GM12878 (cell line): Measurements from ENCODE around the gene MPPED1. TPM values are rescaled to one million over a fixed set of nuclear protein-coding genes. Genes with fewer than 3 reads are reported as not detected.

Source experiments
- ATAC-seq: fragments of 200-7000 bp; cut with Tn5 transposase; 3 replicates; pipeline ENCODE4 v1.9.1; 2020; ENCODE audit warnings: mild to moderate bottlenecking, moderate library complexity
- BruUV-seq: library from RNA; stranded (reverse); fragments of 400-500 nt; replicated peaks from 2 replicates; lab custom pipeline; 2021; lab: Mats Ljungman, UMichigan
- CTCF ChIA-PET: fragments of 300-600 bp; sonication (Branson Sonifier 250); formaldehyde crosslinking; extraction: SDS; loops from one replicate; lab custom pipeline; 2021; ENCODE audit warnings: inconsistent platforms; lab: Yijun Ruan, JAX
- POLR2A ChIA-PET: fragments of 350-600 bp; formaldehyde crosslinking; extraction: SDS; loops from one replicate; lab custom pipeline; 2021; ENCODE audit warnings: inconsistent platforms; lab: Charles Lee
- RAD21 ChIA-PET: fragments of 300-600 bp; sonication (Branson Sonifier 250); formaldehyde crosslinking; loops from one replicate; lab custom pipeline; 2023; ENCODE audit warnings: antibody characterized with exemption; ENCODE audit not compliant: unreplicated experiment; lab: Charles Lee
- SMC1A ChIA-PET: fragments of 300-600 bp; sonication (Branson Sonifier 250); formaldehyde crosslinking; loops from one replicate; lab custom pipeline; 2023; ENCODE audit not compliant: unreplicated experiment, uncharacterized antibody; lab: Charles Lee
- DNase-seq: peaks from one replicate; pipeline ENCODE4 v3.0.0-alpha.2; 2011; ENCODE audit warnings: low read depth, low spot score
- FAIRE-seq: peaks from 3 replicates; lab custom pipeline; 2011; peaks lifted over from hg19 to GRCh38; lab: Jason Lieb, UNC
- H2AFZ ChIP-seq: 2 replicates; pipeline ENCODE4 v1.6.0; 2011; ENCODE audit warnings: low read depth, low read length, control low read depth; ENCODE audit not compliant: control insufficient read depth
- H3K27ac ChIP-seq: 2 replicates; pipeline ENCODE4 v1.5.1; 2011; ENCODE audit warnings: control low read depth; ENCODE audit not compliant: control insufficient read depth, insufficient read depth
- H3K27me3 ChIP-seq, 2 experiments: replicated peaks in 1 of 2; 2 replicates each; pipeline versions ENCODE4 v1.6.0 to v1.6.1; 2011; ENCODE audit warnings: low read length in 1 of 2; ENCODE audit not compliant: control insufficient read depth in 2 of 2, insufficient read depth in 2 of 2
- H3K36me3 ChIP-seq, 2 experiments: 2 replicates each; pipeline ENCODE4 v1.5.1; 2011; ENCODE audit warnings: low read length in 1 of 2; ENCODE audit not compliant: control insufficient read depth in 2 of 2, insufficient read depth in 2 of 2
- H3K4me1 ChIP-seq: 2 replicates; pipeline ENCODE4 v1.6.1; 2011; ENCODE audit warnings: mild to moderate bottlenecking, low read length, moderate library complexity, mixed read lengths; ENCODE audit not compliant: control insufficient read depth, insufficient read depth
- H3K4me2 ChIP-seq: 2 replicates; pipeline ENCODE4 v1.6.0; 2011; ENCODE audit warnings: control low read depth; ENCODE audit not compliant: control insufficient read depth, insufficient read depth
- H3K4me3 ChIP-seq: fragments of 200-600 bp; sonication (generic); 2 replicates; pipeline ENCODE4 v1.5.1; 2016
- H3K79me2 ChIP-seq: 2 replicates; pipeline ENCODE4 v1.6.0; 2011; ENCODE audit warnings: low read length; ENCODE audit not compliant: control insufficient read depth, insufficient read depth
- H3K9ac ChIP-seq: 2 replicates; pipeline ENCODE4 v1.8.0; 2011; ENCODE audit warnings: low read length, control low read depth, mixed read lengths; ENCODE audit not compliant: control insufficient read depth, insufficient read depth
- H3K9me3 ChIP-seq: replicated peaks from 3 replicates; pipeline ENCODE4 v1.5.1; 2011; ENCODE audit warnings: mild to moderate bottlenecking, low read length; ENCODE audit not compliant: control insufficient read depth, insufficient read depth
- H4K20me1 ChIP-seq: 2 replicates; pipeline ENCODE4 v1.6.0; 2011; ENCODE audit not compliant: control insufficient read depth, insufficient read depth
- BCL11A ChIP-seq: IDR thresholded peaks from 2 replicates; pipeline ENCODE4 v1.6.1; 2011; ENCODE audit warnings: low read depth, low read length
- CUX1 ChIP-seq: IDR thresholded peaks from 2 replicates; pipeline ENCODE4 v1.6.1; 2012; ENCODE audit warnings: improper control_type of control experiment, low read depth, low read length; ENCODE audit not compliant: insufficient replicate concordance
- ELK1 ChIP-seq: IDR thresholded peaks from 2 replicates; pipeline ENCODE4 v1.6.1; 2012; ENCODE audit warnings: low read depth, low read length, improper control_type of control experiment
- MAX ChIP-seq: IDR thresholded peaks from 2 replicates; pipeline ENCODE4 v1.6.1; 2012; ENCODE audit warnings: low read depth, low read length, improper control_type of control experiment
- MTA2 ChIP-seq: fragments of 450-650 bp; IDR thresholded peaks from 2 replicates; pipeline ENCODE4 v1.6.1; 2016; ENCODE audit warnings: low read depth, mild to moderate bottlenecking, moderate library complexity
- MTA3 ChIP-seq: IDR thresholded peaks from 2 replicates; pipeline ENCODE4 v1.6.1; 2012; ENCODE audit warnings: low read length, inconsistent platforms, borderline replicate concordance
- PAX5 ChIP-seq: IDR thresholded peaks from 2 replicates; pipeline ENCODE4 v1.6.1; 2011; ENCODE audit warnings: low read depth, low read length, borderline replicate concordance
- RBBP5 ChIP-seq: fragments of 200-600 bp; sonication (generic); conservative IDR thresholded peaks from 2 replicates; pipeline ENCODE4 v1.6.1; 2016
- SMAD1 ChIP-seq: fragments of 450-650 bp; IDR thresholded peaks from 2 replicates; pipeline ENCODE4 v1.6.1; 2018; ENCODE audit warnings: mild to moderate bottlenecking, low read depth; ENCODE audit not compliant: partially characterized antibody
- ZNF24 ChIP-seq: fragments of 450-650 bp; IDR thresholded peaks from 2 replicates; pipeline ENCODE4 v1.6.1; 2017; ENCODE audit warnings: antibody characterized with exemption, mild to moderate bottlenecking
- ZNF592 ChIP-seq: fragments of 450-650 bp; IDR thresholded peaks from 2 replicates; pipeline ENCODE4 v1.6.1; 2017; ENCODE audit warnings: mild to moderate bottlenecking, moderate library complexity
- whole genome bisulfite sequencing: methylation state at CpG from one replicate; pipeline ENCODE4 v1.1.6; 2016; ENCODE audit warnings: low lambda C conversion rate; ENCODE audit not compliant: insufficient replicate concordance, insufficient coverage; ENCODE audit errors: missing lambda C conversion rate; 5-methylcytosine and 5-hydroxymethylcytosine counted together
- in situ Hi-C: fragments of 300-500 bp; cut with MboI; formaldehyde crosslinking; loops from 9 replicates; pipeline ENCODE4 v1.14.3; 2018; ENCODE audit warnings: mixed read lengths
- intact Hi-C: fragments of 100-400 bp; cut with micrococcal nuclease; formaldehyde crosslinking; loops from one replicate; pipeline ENCODE4 v1.14.2; 2022; ENCODE audit not compliant: unreplicated experiment
- polyA plus RNA-seq, 11 experiments: library from polyadenylated mRNA; depleted of rRNA in 4 of 11; unstranded in 6 of 11; stranded (reverse) in 5 of 11; fragments of >200 nt; fragmentation: Nextera tagmentation in 4 of 11; fragmentation: Illumina TruSeq in 1 of 11; extraction: Ambion mirVana in 4 of 11; extraction: Trizol in 1 of 11; gene quantifications; 1 replicate in 1 of 11; 2 replicates in 10 of 11; pipeline versions ENCODE4 v1.2.1 to v1.2.3, GENCODE V29; 2011 to 2016; ENCODE audit warnings: inconsistent platforms in 2 of 11, missing spikeins in 2 of 11, low read depth in 1 of 11
- total RNA-seq, 4 experiments: library from RNA; depleted of rRNA in 3 of 4; stranded (reverse); fragments of >200 nt in 3 of 4; fragmentation: Illumina TruSeq in 1 of 4; extraction: Trizol in 1 of 4; gene quantifications; 2 replicates each; pipeline versions ENCODE4 v1.2.1 to v1.2.3, GENCODE V29; 2013 to 2021

Gene MPPED1
- total and polyA plus RNA-seq, 10 of the 15 experiments (the other 5 are each of a cell fraction or from before 2014, with no cell fraction given), result 0.11 TPM; not detected in 9

GRCh38 chr22:43532301-43533155 is 120.7 kb downstream of the MPPED1 start:
- intact Hi-C loops (no loop called here), in situ Hi-C loops (no loop called here)
- 25% methylated on average over 16 of the region's 17 CpGs for WGBS
- no peak overlapping the region for H3K27ac ChIP-seq
- H2AFZ ChIP-seq, result no peak overlapping the region
- CTCF ChIA-PET, result interaction anchor here (0.6 kb wide), 1 partner anchor 420 kb away, joined by 4 read pairs; no protein-coding TSS in a partner anchor
- SMC1A ChIA-PET, result no interaction called here
- no peaks in the 10 kb centered on the region for H3K36me3 ChIP-seq
- no peak overlapping the region for H3K4me2 ChIP-seq
- DNase-seq (no peak), ATAC-seq (no peak), FAIRE-seq (no peak)
- no peaks in the 10 kb centered on the region; a peak in 1 of 4 replicates for H3K27me3 ChIP-seq
- H4K20me1 ChIP-seq, result no peaks in the 10 kb centered on the region
- no peak overlapping the region for H3K9ac ChIP-seq
- H3K4me3 ChIP-seq, result no peak overlapping the region
- no peaks in the 10 kb centered on the region for H3K4me1 ChIP-seq
- no peaks in the 10 kb centered on the region for H3K79me2 ChIP-seq
- no TSS peak for BruUV-seq
- RAD21 ChIA-PET, result no interaction called here
- POLR2A ChIA-PET, result interaction anchor here (0.7 kb wide), 1 partner anchor 293 kb away, joined by 4 read pairs; no protein-coding TSS in a partner anchor
- H3K9me3 ChIP-seq, result no peaks in the 10 kb centered on the region
- TF ChIP-seq RBBP5 (no peak), MAX (no peak), ELK1 (no peak), MTA2 (no peak), PAX5 (no peak), SMAD1 (no peak), CUX1 (no peak), BCL11A (no peak), MTA3 (no peak), ZNF24 (no peak), ZNF592 (no peak)
